Aorta (tissue), 5 donors: ENCODE results near the gene ANKMY1. TPM values are rescaled to one million over a fixed set of nuclear protein-coding genes. Genes with fewer than 3 reads are reported as not detected.

ENCODE experiments used
- ATAC-seq: fragments of 200-7000 bp; cut with Tn5 transposase; one replicate; pipeline ENCODE4 v1.9.1; 2022; ENCODE audit warnings: moderate library complexity; ENCODE audit not compliant: low FRiP score
- DNase-seq, 2 donors: peaks; one replicate each; pipeline ENCODE4 v3.0.0-alpha.2; 2020
- H3K27ac ChIP-seq, 2 donors: one replicate each; pipeline ENCODE4 v1.5.1; 2013; ENCODE audit warnings: low read length in 2 of 2, mild to moderate bottlenecking in 2 of 2, moderate library complexity in 2 of 2, control low read depth in 1 of 2, inconsistent platforms in 1 of 2, low read depth in 1 of 2
- H3K27me3 ChIP-seq, 2 donors: one replicate each; pipeline ENCODE4 v1.6.1; 2013; ENCODE audit warnings: control low read depth in 1 of 2, low read length in 1 of 2, mild to moderate bottlenecking in 1 of 2, moderate library complexity in 1 of 2; ENCODE audit not compliant: insufficient read depth in 2 of 2, control insufficient read depth in 1 of 2
- H3K36me3 ChIP-seq, 2 donors: one replicate each; pipeline ENCODE4 v1.6.1; 2013; ENCODE audit warnings: control low read depth in 1 of 2, low read length in 1 of 2, mild to moderate bottlenecking in 1 of 2; ENCODE audit not compliant: insufficient read depth in 2 of 2, control insufficient read depth in 1 of 2
- H3K4me1 ChIP-seq, 2 donors: one replicate each; pipeline ENCODE4 v1.6.1; 2013; ENCODE audit warnings: low read length in 2 of 2, control low read depth in 1 of 2, mild to moderate bottlenecking in 1 of 2, moderate library complexity in 1 of 2; ENCODE audit not compliant: insufficient read depth in 2 of 2, control insufficient read depth in 1 of 2
- H3K4me3 ChIP-seq, 2 donors: one replicate each; pipeline ENCODE4 v1.5.1; 2013; ENCODE audit warnings: low read length in 2 of 2, control low read depth in 1 of 2, mild to moderate bottlenecking in 1 of 2
- H3K9me3 ChIP-seq: one replicate; pipeline ENCODE4 v1.6.1; 2013; ENCODE audit warnings: mild to moderate bottlenecking, low read length; ENCODE audit not compliant: control insufficient read depth
- WGBS, 2 donors: extraction: QIAGEN DNeasy Blood & Tissue Kit; methylation state at CpG; one replicate each; pipeline ENCODE4 v1.1.7; 2013; 5-methylcytosine and 5-hydroxymethylcytosine counted together
- intact Hi-C, 2 donors: fragments of 100-400 bp; cut with DNase I; formaldehyde crosslinking; loops; one replicate each; pipeline versions ENCODE4 v1.14.2 to v1.15.0; 2022
- microRNA-seq, 2 donors: library from miRNA; unstranded; fragments of <30 nt; microRNA quantifications; one replicate each; pipeline ENCODE4 v1.2.0, GENCODE V29; 2020
- polyA plus RNA-seq, 2 donors: library from polyadenylated mRNA; stranded (reverse); fragments of 200-250 nt; gene quantifications; one replicate each; pipeline ENCODE4 v1.2.3, GENCODE V29; 2013
- total RNA-seq, 2 donors: library from RNA; stranded (reverse); fragmentation: NEBNext Ultra II Directional; extraction: Animal tissue kit (Norgen Biotek cat#: 25700); gene quantifications; one replicate each; pipeline ENCODE4 v1.2.1, GENCODE V29; 2021
- donor health status: healthy with polysubstance abuse.
- donor health status: Bipolar disorder and iron deficiency.
- donor health status: DM: no; HTN: no; CAD: no.
- donor health status: DM: no; HTN: no; CAD: no.
- donor health status: DM: yes; HTN: yes; CAD: no.

ANKMY1 gene
- total and polyA plus RNA-seq, 4 donors: 6.2 to 22.0 (median 8.5) TPM

DNA sequence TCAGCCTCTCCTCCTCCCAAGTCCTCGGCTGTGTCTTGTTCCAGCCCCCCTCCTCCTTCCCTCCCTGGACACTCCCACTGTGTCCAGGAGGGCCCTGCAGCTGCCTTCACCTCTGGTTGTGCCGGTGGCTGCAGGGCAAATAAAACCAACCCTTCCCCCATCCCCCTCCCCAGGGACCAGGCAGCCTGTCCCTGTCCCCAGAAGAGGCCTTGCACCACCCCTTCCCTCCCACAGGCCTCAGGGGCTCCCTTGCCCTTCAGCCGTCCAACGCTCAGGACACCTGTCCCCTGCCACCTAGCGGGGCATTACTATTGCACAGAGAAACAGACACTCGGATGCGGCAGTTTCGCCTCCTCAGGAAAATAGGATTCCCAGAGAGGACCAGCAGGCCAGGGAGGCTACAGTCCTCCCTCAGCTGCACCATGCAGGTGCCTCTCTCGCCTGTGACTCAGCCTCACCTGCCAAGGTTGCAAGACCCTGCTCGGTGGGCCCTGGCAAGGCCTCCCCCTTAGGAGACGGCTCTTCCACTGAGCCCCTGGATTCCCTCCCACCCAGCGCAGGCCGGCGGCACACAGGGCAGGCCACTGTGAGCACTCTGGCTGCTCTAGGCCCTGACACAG, 127.8 kb downstream of the ANKMY1 start:
- no peak overlapping the region for H3K4me3 ChIP-seq
- ATAC-seq: no peak
- no peaks in the 10 kb centered on the region for H3K4me1 ChIP-seq
- intact Hi-C loops: loop anchor here in 1 of 2 donors (5.0 kb wide), 2 partner anchors 38 to 58 kb away; no protein-coding TSS in a partner anchor
- WGBS, 2 donors: 90 to 95% methylated on average over 14 of the region's 14 CpGs
- H3K27me3 ChIP-seq: no peaks in the 10 kb centered on the region
- no peaks in the 10 kb centered on the region for H3K36me3 ChIP-seq
- H3K27ac ChIP-seq: no peak overlapping the region
- DNase-seq: peak; percentile 33 to 49
- H3K9me3 ChIP-seq: peaks cover 2% of the 10 kb centered on the region

Small RNA genes within 50 kb of the gene (microRNA-seq; reads per million reads assigned to microRNA genes)
- gene MIR149: 173 to 400 reads per million in 2 donors

Other genes starting within 250 kb of the ANKMY1 start
- 10 to 100 TPM; 32.3 to 62.6 TPM for gene GPC1, start 122.3 kb downstream of the ANKMY1 start, total RNA-seq
- 10 to 100 TPM; 28.0 to 66.8 TPM for gene GPC1, start 122.3 kb downstream of the ANKMY1 start, polyA plus RNA-seq
- gene DUSP28, start 2.4 kb upstream of the ANKMY1 start, total RNA-seq: 1 to 10 TPM; 2.1 to 3.4 TPM
- gene DUSP28, start 2.4 kb upstream of the ANKMY1 start, polyA plus RNA-seq: 1 to 10 TPM; 3.0 to 5.0 TPM
- gene RNPEPL1, start 10.5 kb upstream of the ANKMY1 start, total RNA-seq: 10 to 100 TPM; 42.9 to 46.9 TPM
- gene RNPEPL1, start 10.5 kb upstream of the ANKMY1 start, polyA plus RNA-seq: 100 to 1,000 TPM in 1 of 2 donors, 10 to 100 TPM in 1; 48.2 to 108 TPM
- 10 to 100 TPM; 23.7 to 35.5 TPM for gene CAPN10, start 28.7 kb upstream of the ANKMY1 start, total RNA-seq
- gene CAPN10, start 28.7 kb upstream of the ANKMY1 start, polyA plus RNA-seq: 10 to 100 TPM; 12.6 to 66.9 TPM
- 1 to 10 TPM; 2.1 to 3.9 TPM for gene GPR35, start 67.5 kb upstream of the ANKMY1 start, total RNA-seq
- 10 to 100 TPM; 10.1 to 14.5 TPM for gene GPR35, start 67.5 kb upstream of the ANKMY1 start, polyA plus RNA-seq
- gene AQP12B, start 124.9 kb upstream of the ANKMY1 start, total RNA-seq: not detected
- gene AQP12B, start 124.9 kb upstream of the ANKMY1 start, polyA plus RNA-seq: under 1 TPM in 1 of 2 donors, not detected in 1; 0.38 TPM
- gene AQP12A, start 133.9 kb upstream of the ANKMY1 start, total RNA-seq: not detected
- gene AQP12A, start 133.9 kb upstream of the ANKMY1 start, polyA plus RNA-seq: 1 to 10 TPM in 1 of 2 donors, not detected in 1; 2.5 TPM